ENCODE measurements around the gene DAB2.

DNA sequence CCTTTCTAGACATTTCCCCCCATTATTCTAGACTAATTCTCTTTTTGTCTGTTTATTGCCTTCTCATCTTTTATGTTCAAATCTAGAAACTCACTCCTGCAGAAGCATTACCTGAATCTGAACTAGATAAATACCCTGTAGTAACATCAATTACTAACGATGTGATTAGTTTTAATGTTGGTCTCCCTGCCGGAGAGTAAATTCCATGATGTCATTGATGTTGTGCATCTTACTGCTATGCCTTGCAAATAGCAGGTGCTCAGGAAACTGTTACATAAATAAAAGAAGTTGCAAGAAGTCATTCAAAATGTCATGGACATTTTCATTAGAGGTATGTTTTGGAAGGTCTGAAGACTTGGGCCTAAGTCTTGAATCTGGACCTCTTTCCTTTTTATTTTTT, 37.5 kb downstream of the DAB2 start:
- TF ChIP-seq, protein P1, sequence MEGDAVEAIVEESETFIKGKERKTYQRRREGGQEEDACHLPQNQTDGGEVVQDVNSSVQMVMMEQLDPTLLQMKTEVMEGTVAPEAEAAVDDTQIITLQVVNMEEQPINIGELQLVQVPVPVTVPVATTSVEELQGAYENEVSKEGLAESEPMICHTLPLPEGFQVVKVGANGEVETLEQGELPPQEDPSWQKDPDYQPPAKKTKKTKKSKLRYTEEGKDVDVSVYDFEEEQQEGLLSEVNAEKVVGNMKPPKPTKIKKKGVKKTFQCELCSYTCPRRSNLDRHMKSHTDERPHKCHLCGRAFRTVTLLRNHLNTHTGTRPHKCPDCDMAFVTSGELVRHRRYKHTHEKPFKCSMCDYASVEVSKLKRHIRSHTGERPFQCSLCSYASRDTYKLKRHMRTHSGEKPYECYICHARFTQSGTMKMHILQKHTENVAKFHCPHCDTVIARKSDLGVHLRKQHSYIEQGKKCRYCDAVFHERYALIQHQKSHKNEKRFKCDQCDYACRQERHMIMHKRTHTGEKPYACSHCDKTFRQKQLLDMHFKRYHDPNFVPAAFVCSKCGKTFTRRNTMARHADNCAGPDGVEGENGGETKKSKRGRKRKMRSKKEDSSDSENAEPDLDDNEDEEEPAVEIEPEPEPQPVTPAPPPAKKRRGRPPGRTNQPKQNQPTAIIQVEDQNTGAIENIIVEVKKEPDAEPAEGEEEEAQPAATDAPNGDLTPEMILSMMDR (IDR thresholded peaks at IDR 0.05): no peak
- no peak for TF ChIP-seq POLR2AphosphoS5 (IDR thresholded peaks at IDR 0.05)

Data from breast epithelium (tissue), 3 donors.